ENCODE data around the gene RAVER2. TPM values are rescaled to one million over a fixed set of nuclear protein-coding genes. Genes with fewer than 3 reads are reported as not detected.

Gene RAVER2
- total RNA-seq, 1 donor from 2014 or later, result 23.8 TPM

DNA sequence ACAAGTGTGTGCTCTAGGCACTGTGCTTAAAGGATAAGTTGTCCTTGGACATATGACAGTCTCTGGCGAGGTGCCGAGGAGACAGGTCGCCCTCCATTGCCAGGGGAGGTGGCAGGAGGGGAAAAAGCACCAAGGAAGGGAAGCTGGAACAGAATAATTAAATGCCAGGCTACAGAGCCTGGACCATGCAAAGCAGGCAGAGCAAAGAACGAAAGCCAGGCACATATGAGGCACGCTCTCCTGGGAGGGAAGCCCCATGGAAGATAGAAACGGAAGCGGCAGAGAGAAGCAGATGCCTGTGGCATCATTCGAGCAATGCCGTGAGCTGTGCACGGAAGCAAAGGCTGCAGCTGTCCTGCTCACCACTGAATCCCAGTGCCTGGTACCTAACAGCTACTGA lies 130.2 kb downstream of the RAVER2 start:
- TF ChIP-seq, protein P1, sequence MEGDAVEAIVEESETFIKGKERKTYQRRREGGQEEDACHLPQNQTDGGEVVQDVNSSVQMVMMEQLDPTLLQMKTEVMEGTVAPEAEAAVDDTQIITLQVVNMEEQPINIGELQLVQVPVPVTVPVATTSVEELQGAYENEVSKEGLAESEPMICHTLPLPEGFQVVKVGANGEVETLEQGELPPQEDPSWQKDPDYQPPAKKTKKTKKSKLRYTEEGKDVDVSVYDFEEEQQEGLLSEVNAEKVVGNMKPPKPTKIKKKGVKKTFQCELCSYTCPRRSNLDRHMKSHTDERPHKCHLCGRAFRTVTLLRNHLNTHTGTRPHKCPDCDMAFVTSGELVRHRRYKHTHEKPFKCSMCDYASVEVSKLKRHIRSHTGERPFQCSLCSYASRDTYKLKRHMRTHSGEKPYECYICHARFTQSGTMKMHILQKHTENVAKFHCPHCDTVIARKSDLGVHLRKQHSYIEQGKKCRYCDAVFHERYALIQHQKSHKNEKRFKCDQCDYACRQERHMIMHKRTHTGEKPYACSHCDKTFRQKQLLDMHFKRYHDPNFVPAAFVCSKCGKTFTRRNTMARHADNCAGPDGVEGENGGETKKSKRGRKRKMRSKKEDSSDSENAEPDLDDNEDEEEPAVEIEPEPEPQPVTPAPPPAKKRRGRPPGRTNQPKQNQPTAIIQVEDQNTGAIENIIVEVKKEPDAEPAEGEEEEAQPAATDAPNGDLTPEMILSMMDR (IDR thresholded peaks at IDR 0.05; ENCODE audit: borderline replicate concordance), result no peak
- peaks cover 73% of the 10 kb centered on the region for H3K36me3 ChIP-seq

DNA sequence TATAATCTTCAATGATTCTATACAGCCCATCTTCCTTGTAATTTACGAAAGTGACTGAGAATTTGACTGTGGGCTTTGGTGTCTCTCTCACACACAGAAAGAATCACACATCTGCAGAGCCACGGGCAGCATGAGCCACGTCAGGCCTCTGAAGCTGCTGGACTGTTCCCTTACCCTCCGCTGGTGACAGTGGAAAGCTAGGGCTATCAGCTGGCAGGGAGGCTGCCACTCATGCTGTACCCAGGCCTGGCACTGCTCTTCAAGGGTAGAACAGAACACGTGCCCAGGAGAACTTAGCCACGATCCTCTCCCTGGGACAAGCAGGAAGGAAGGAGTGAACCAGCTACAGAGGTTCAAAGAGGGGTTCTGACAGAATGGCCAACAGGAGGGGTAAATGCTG lies 130.7 kb downstream of the RAVER2 start:
- H3K4me1 ChIP-seq, result peaks cover 41% of the 10 kb centered on the region
- DNase-seq, result peak; percentile 54
- intact Hi-C loops (cut with micrococcal nuclease), result no loop called here

More for the DNA sequence above, 130.2 kb downstream of the RAVER2 start:
- DNase-seq, result peak; percentile 39
- Histone ChIP-seq H3K4me1 (peaks cover 36% of the 10 kb centered on the region), H3K27ac (replicated peaks) (peak overlapping the region; percentile 85), H3K4me3 (peak overlapping the region; percentile 4), H3K9me3 (replicated peaks) (no peaks in the 10 kb centered on the region), H3K27me3 (ENCODE audit: low read depth) (no peaks in the 10 kb centered on the region)
- intact Hi-C loops (cut with micrococcal nuclease), result no loop called here

DNA sequence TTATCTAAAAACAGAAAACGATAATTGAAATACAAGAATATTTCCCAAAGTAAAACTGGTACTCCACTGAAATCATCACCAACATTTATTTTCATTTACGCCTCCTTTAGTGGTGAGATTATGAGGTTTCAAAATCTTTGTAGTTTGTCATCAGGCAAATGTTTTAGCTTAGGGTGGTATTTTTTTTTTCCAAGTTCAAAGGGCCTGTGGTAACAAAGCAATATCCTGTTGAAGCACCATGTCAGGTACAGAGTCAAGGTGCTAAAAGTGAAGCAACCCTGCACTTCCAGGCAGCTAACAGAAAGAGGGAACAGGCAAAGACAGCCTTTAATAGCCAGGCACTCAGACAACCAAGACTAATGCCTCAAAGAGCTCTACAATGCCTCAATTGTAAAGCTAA lies 132.3 kb downstream of the RAVER2 start:
- H3K36me3 ChIP-seq, result peaks cover 55% of the 10 kb centered on the region
- no peak overlapping the region for H3K27ac ChIP-seq (replicated peaks)
- no peaks in the 10 kb centered on the region for H3K9me3 ChIP-seq (replicated peaks)
- H3K27me3 ChIP-seq (ENCODE audit: low read depth), result no peaks in the 10 kb centered on the region
- no peak overlapping the region for H3K4me3 ChIP-seq
- peaks cover 47% of the 10 kb centered on the region for H3K4me1 ChIP-seq
- intact Hi-C loops (cut with micrococcal nuclease), result no loop called here
- TF ChIP-seq, protein P1 (IDR thresholded peaks at IDR 0.05; ENCODE audit: borderline replicate concordance), result no peak
- DNase-seq, result no peak

More for the DNA sequence above, 130.7 kb downstream of the RAVER2 start:
- no peaks in the 10 kb centered on the region for H3K27me3 ChIP-seq (ENCODE audit: low read depth)
- H3K36me3 ChIP-seq, result peaks cover 70% of the 10 kb centered on the region
- peak overlapping the region; percentile 85 for H3K27ac ChIP-seq (replicated peaks)
- TF ChIP-seq, protein P1 (IDR thresholded peaks at IDR 0.05; ENCODE audit: borderline replicate concordance), result no peak
- no peaks in the 10 kb centered on the region for H3K9me3 ChIP-seq (replicated peaks)
- no peak overlapping the region for H3K4me3 ChIP-seq

DNA sequence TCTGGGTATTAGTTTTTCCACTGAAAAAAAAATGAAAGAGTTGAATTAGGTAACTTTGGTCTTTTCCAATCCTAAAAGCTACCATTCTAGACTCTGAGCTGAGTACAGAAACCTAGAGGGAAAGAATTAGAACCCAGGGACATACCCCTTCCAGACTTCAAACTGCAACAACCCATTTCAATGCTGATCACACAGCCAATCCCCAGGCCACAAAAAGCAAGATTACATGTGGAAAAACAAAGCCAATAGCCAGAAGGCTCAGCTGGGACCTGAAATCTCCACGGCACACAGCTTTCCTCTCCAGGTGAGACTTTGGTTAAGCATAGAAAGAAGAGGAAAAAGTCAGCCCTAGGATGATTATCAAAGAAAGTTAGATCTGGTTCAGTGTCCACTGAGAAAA lies 132.7 kb downstream of the RAVER2 start:
- intact Hi-C loops (cut with micrococcal nuclease), result no loop called here
- peaks cover 54% of the 10 kb centered on the region for H3K36me3 ChIP-seq

DNA sequence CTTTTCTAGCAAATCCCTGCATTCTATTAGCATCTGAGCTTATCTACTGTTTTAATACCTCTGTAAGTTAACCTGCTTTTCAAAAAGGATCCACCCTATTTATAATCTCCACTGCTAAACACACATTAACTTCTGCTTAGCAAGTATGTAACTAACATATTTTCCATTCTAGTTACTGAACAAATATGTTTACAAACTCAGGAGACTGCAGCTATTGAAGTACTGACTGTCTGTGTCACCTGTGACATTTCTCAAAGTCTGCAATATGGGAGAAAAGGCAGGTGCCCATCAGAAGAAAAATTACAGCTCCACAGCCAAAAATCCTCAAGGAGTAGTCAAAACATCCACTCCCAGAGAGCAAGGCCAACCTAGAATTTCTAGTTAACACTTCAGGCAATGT lies 133.2 kb downstream of the RAVER2 start:
- H3K36me3 ChIP-seq, result peaks cover 54% of the 10 kb centered on the region
- H3K4me3 ChIP-seq, result no peak overlapping the region
- H3K4me1 ChIP-seq, result peaks cover 47% of the 10 kb centered on the region
- TF ChIP-seq, protein P1 (IDR thresholded peaks at IDR 0.05; ENCODE audit: borderline replicate concordance), result no peak
- H3K27ac ChIP-seq (replicated peaks), result peak overlapping the region; percentile 5
- no peaks in the 10 kb centered on the region for H3K27me3 ChIP-seq (ENCODE audit: low read depth)
- H3K9me3 ChIP-seq (replicated peaks), result no peaks in the 10 kb centered on the region
- no peak for DNase-seq
- intact Hi-C loops (cut with micrococcal nuclease), result no loop called here

More for the DNA sequence above, 132.7 kb downstream of the RAVER2 start:
- TF ChIP-seq, protein P1 (IDR thresholded peaks at IDR 0.05; ENCODE audit: borderline replicate concordance), result no peak
- no peak overlapping the region for H3K4me3 ChIP-seq
- DNase-seq, result no peak
- peak overlapping the region; percentile 5 for H3K27ac ChIP-seq (replicated peaks)
- H3K27me3 ChIP-seq (ENCODE audit: low read depth), result no peaks in the 10 kb centered on the region
- no peaks in the 10 kb centered on the region for H3K9me3 ChIP-seq (replicated peaks)
- peaks cover 47% of the 10 kb centered on the region for H3K4me1 ChIP-seq

Measured in left ventricle myocardium inferior (tissue), 1 donor.